ENCODE data around the gene MRPL48.
"Not testable (repeated sequence)": the region's sequence is repeated elsewhere in the genome, so short reads cannot be mapped to it uniquely, and the experiment has no call there.

MRPL48 gene

GRCh38 chr11:73749118-73749517 lies 38.6 kb upstream of the MRPL48 start:
- no peak overlapping the region for H3K27ac ChIP-seq

GRCh38 chr11:73750228-73750627 lies 37.4 kb upstream of the MRPL48 start:
- Histone ChIP-seq H3K4me3 (ENCODE audit: low read depth in 1 of 2, low read length in 1 of 2) (no peak overlapping the region), H3K27ac (peak overlapping the region; percentile 35)
- TF ChIP-seq CTCF (IDR thresholded peaks at IDR 0.05), result no peak

More at GRCh38 chr11:73749118-73749517, 38.6 kb upstream of the MRPL48 start:
- Histone ChIP-seq H3K4me3 (ENCODE audit: low read depth in 1 of 2, low read length in 1 of 2) (no peak overlapping the region), H3K36me3 (no peaks in the 10 kb centered on the region), H3K9me3 (no peaks in the 10 kb centered on the region), H3K4me1 (ENCODE audit: control insufficient read depth in 1 of 2, insufficient read depth in 1 of 2, low read depth in 1 of 2, low read length in 1 of 2) (peaks cover 7 to 8% of the 10 kb centered on the region in 2 experiments), H3K27me3 (no peaks in the 10 kb centered on the region)
- TF ChIP-seq CTCF (IDR thresholded peaks at IDR 0.05), result no peak

GRCh38 chr11:73750862-73751261 lies 36.8 kb upstream of the MRPL48 start:
- not testable (repeated sequence) for H3K9me3 ChIP-seq; H3K4me1 ChIP-seq (ENCODE audit: control insufficient read depth in 1 of 2, insufficient read depth in 1 of 2, low read depth in 1 of 2, low read length in 1 of 2); H3K27ac ChIP-seq; H3K36me3 ChIP-seq; H3K27me3 ChIP-seq; H3K4me3 ChIP-seq (ENCODE audit: low read depth in 1 of 2, low read length in 1 of 2)

More at GRCh38 chr11:73750228-73750627, 37.4 kb upstream of the MRPL48 start:
- Histone ChIP-seq H3K4me1 (ENCODE audit: control insufficient read depth in 1 of 2, insufficient read depth in 1 of 2, low read depth in 1 of 2, low read length in 1 of 2) (peaks cover 7 to 8% of the 10 kb centered on the region in 2 experiments), H3K9me3 (no peaks in the 10 kb centered on the region), H3K27me3 (no peaks in the 10 kb centered on the region), H3K36me3 (no peaks in the 10 kb centered on the region)

- no peak for TF ChIP-seq CTCF (IDR thresholded peaks at IDR 0.05)
- H3K27ac ChIP-seq, result no peak overlapping the region
These were observed 35.3 kb upstream of the MRPL48 start for GRCh38 chr11:73752216-73752867.

GRCh38 chr11:73752903-73753302 lies 34.8 kb upstream of the MRPL48 start:
- no peak overlapping the region for H3K27ac ChIP-seq
- H3K9me3 ChIP-seq, result no peaks in the 10 kb centered on the region
- TF ChIP-seq CTCF (IDR thresholded peaks at IDR 0.05), result no peak
- H3K4me3 ChIP-seq (ENCODE audit: low read depth in 1 of 2, low read length in 1 of 2), result no peak overlapping the region
- H3K27me3 ChIP-seq, result no peaks in the 10 kb centered on the region
- H3K4me1 ChIP-seq (ENCODE audit: control insufficient read depth in 1 of 2, insufficient read depth in 1 of 2, low read depth in 1 of 2, low read length in 1 of 2), result peaks cover 23 to 26% of the 10 kb centered on the region in 2 experiments
- no peaks in the 10 kb centered on the region for H3K36me3 ChIP-seq

More at GRCh38 chr11:73752216-73752867, 35.3 kb upstream of the MRPL48 start:
- peaks cover 18 to 22% of the 10 kb centered on the region in 2 experiments for H3K4me1 ChIP-seq (ENCODE audit: control insufficient read depth in 1 of 2, insufficient read depth in 1 of 2, low read depth in 1 of 2, low read length in 1 of 2)
- H3K4me3 ChIP-seq (ENCODE audit: low read depth in 1 of 2, low read length in 1 of 2), result no peak overlapping the region
- H3K36me3 ChIP-seq, result no peaks in the 10 kb centered on the region
- no peaks in the 10 kb centered on the region for H3K27me3 ChIP-seq
- no peaks in the 10 kb centered on the region for H3K9me3 ChIP-seq

GRCh38 chr11:73753938-73754337 lies 33.7 kb upstream of the MRPL48 start:
- no peak overlapping the region for H3K4me3 ChIP-seq (ENCODE audit: low read depth in 1 of 2, low read length in 1 of 2)
- peak overlapping the region; percentile 15 for H3K27ac ChIP-seq
- peaks cover 29 to 35% of the 10 kb centered on the region in 2 experiments for H3K4me1 ChIP-seq (ENCODE audit: control insufficient read depth in 1 of 2, insufficient read depth in 1 of 2, low read depth in 1 of 2, low read length in 1 of 2)
- no peak for TF ChIP-seq CTCF (IDR thresholded peaks at IDR 0.05)
- no peaks in the 10 kb centered on the region for H3K27me3 ChIP-seq
- H3K9me3 ChIP-seq, result no peaks in the 10 kb centered on the region
- no peaks in the 10 kb centered on the region for H3K36me3 ChIP-seq
